Breast epithelium (tissue), 4 donors: Measurements from ENCODE around the gene CLK2. TPM values are rescaled to one million over a fixed set of nuclear protein-coding genes. Genes with fewer than 3 reads are reported as not detected.

Source experiments
- DNase-seq, 2 donors: peaks; one replicate each; pipeline ENCODE4 v3.0.0-alpha.2; 2019; ENCODE audit warnings: low spot score in 2 of 2
- H3K27ac ChIP-seq, 2 donors: fragments of 200-600 bp; sonication (generic) in 1 of 2; one replicate each; pipeline ENCODE4 v1.5.1; 2016 to 2019; ENCODE audit warnings: mild to moderate bottlenecking in 1 of 2
- H3K27me3 ChIP-seq, 2 donors: fragments of 200-600 bp; sonication (generic) in 1 of 2; one replicate each; pipeline versions ENCODE4 v1.5.1 to v1.6.0; 2017 to 2019; ENCODE audit warnings: control low read depth in 1 of 2, mild to moderate bottlenecking in 1 of 2
- H3K36me3 ChIP-seq: fragments of 200-600 bp; one replicate; pipeline ENCODE4 v1.5.1; 2019
- H3K4me1 ChIP-seq, 2 donors: fragments of 200-600 bp; sonication (generic); one replicate each; pipeline ENCODE4 v1.5.1; 2016 to 2019; ENCODE audit warnings: control low read depth in 1 of 2
- H3K4me3 ChIP-seq, 3 donors: fragments of 200-600 bp; sonication (generic); 1 replicate in 2 of 3; 2 replicates in 1 of 3; pipeline ENCODE4 v1.5.1; 2016 to 2019; ENCODE audit warnings: mild to moderate bottlenecking in 3 of 3, moderate library complexity in 2 of 3
- H3K9me3 ChIP-seq, 2 donors: fragments of 200-600 bp; sonication (generic) in 1 of 2; one replicate each; pipeline ENCODE4 v1.5.1; 2016 to 2019; ENCODE audit warnings: control low read depth in 1 of 2
- CTCF ChIP-seq, 3 donors: fragments of 450-650 bp; IDR thresholded peaks; one replicate each; pipeline ENCODE4 v1.5.1; 2016 to 2017; ENCODE audit warnings: antibody characterized with exemption in 3 of 3, mild to moderate bottlenecking in 3 of 3, moderate library complexity in 3 of 3
- POLR2A ChIP-seq: fragments of 450-650 bp; IDR thresholded peaks from one replicate; pipeline ENCODE4 v1.6.1; 2016; ENCODE audit warnings: antibody characterized with exemption, mild to moderate bottlenecking, moderate library complexity
- POLR2AphosphoS5 ChIP-seq, 3 donors: sonication (generic); formaldehyde crosslinking; IDR thresholded peaks; one replicate each; pipeline ENCODE4 v1.6.1; 2017; ENCODE audit warnings: antibody characterized with exemption in 3 of 3
- intact Hi-C: fragments of 100-400 bp; cut with DNase I; formaldehyde crosslinking; loops from one replicate; pipeline ENCODE4 v1.15.1; 2023; ENCODE audit warnings: low total_unique reads
- total RNA-seq, 3 donors: library from RNA; depleted of rRNA; stranded (reverse); fragments of >200 nt; gene quantifications; one replicate each; pipeline ENCODE4 v1.1.0, GENCODE V29; 2016

CLK2 gene
- total RNA-seq, 3 donors from 2014 or later = 29.1 to 53.4 (median 48.7) TPM

GRCh38 chr1:155309423-155310021 lies 36.2 kb upstream of the CLK2 start:
- TF ChIP-seq POLR2A (no peak), CTCF (IDR thresholded peaks at IDR 0.05) (no peak), POLR2AphosphoS5 (IDR thresholded peaks at IDR 0.05) (no peak)
- H3K27ac ChIP-seq = peak overlapping the region; percentile 81 to 92
- peaks cover 0 to 9% of the 10 kb centered on the region in 2 donors for H3K4me1 ChIP-seq
- peak overlapping the region; percentile 57 to 74 (median 71) for H3K4me3 ChIP-seq
- H3K36me3 ChIP-seq = no peaks in the 10 kb centered on the region
- no peaks in the 10 kb centered on the region for H3K9me3 ChIP-seq
- no peaks in the 10 kb centered on the region for H3K27me3 ChIP-seq
- DNase-seq = no peak
- intact Hi-C loops = no loop called here

- DNase-seq = peak; percentile 99
- H3K36me3 ChIP-seq = no peaks in the 10 kb centered on the region
- peak within 1 kb of the TSS; percentile 57 to 74 (median 71) for H3K4me3 ChIP-seq
- H3K4me1 ChIP-seq = peaks cover 0 to 9% of the 10 kb centered on the region in 2 donors
- H3K27ac ChIP-seq = peak within 1 kb of the TSS; percentile 81 to 92
- H3K9me3 ChIP-seq = no peaks in the 10 kb centered on the region
- TF ChIP-seq POLR2AphosphoS5 (IDR thresholded peaks at IDR 0.05) = peak; percentile 80 to 90 (median 84)
- TF ChIP-seq CTCF (IDR thresholded peaks at IDR 0.05) = peak; percentile 38 to 53 (median 43)
- peak; percentile 49 for TF ChIP-seq POLR2A
- intact Hi-C loops = no loop called here
- H3K27me3 ChIP-seq = no peaks in the 10 kb centered on the region
These were observed 35.5 kb upstream of the CLK2 start, which contains the start of gene FDPS for GRCh38 chr1:155308493-155309422. Gene FDPS (plus strand): TSS chr1:155308866. CDS start chr1:155309790, 924 bp downstream.

- intact Hi-C loops = no loop called here
- Histone ChIP-seq H3K27ac (no peak overlapping the region), H3K27me3 (no peaks in the 10 kb centered on the region), H3K9me3 (no peaks in the 10 kb centered on the region), H3K4me3 (no peak overlapping the region), H3K4me1 (peaks cover 0 to 9% of the 10 kb centered on the region in 2 donors), H3K36me3 (no peaks in the 10 kb centered on the region)
- TF ChIP-seq CTCF (IDR thresholded peaks at IDR 0.05) (no peak), POLR2AphosphoS5 (IDR thresholded peaks at IDR 0.05) (no peak), POLR2A (no peak)
- DNase-seq = no peak
These were observed 34.0 kb upstream of the CLK2 start for GRCh38 chr1:155307247-155307740.

GRCh38 chr1:155305881-155306391 lies 32.6 kb upstream of the CLK2 start:
- intact Hi-C loops = no loop called here
- H3K4me1 ChIP-seq = peaks cover 0 to 9% of the 10 kb centered on the region in 2 donors

More at GRCh38 chr1:155305881-155306391, 32.6 kb upstream of the CLK2 start:
- no peak overlapping the region for H3K27ac ChIP-seq
- H3K9me3 ChIP-seq = no peaks in the 10 kb centered on the region
- no peaks in the 10 kb centered on the region for H3K36me3 ChIP-seq
- no peaks in the 10 kb centered on the region for H3K27me3 ChIP-seq
- H3K4me3 ChIP-seq = no peak overlapping the region
- no peak for DNase-seq
- no peak for TF ChIP-seq POLR2AphosphoS5 (IDR thresholded peaks at IDR 0.05)
- no peak for TF ChIP-seq POLR2A
- TF ChIP-seq CTCF (IDR thresholded peaks at IDR 0.05) = no peak
